Measurements from ENCODE around the gene CD160.
"Not testable (repeated sequence)": the region's sequence is repeated elsewhere in the genome, so short reads cannot be mapped to it uniquely, and the experiment has no call there.

Gene CD160

GRCh38 chr1:145758116-145758515 lies 38.8 kb downstream of the CD160 start:
- DNase-seq, result no peak

GRCh38 chr1:145758575-145758974 lies 39.3 kb downstream of the CD160 start:
- DNase-seq, result no peak

- no peak for DNase-seq
Measured at GRCh38 chr1:145759721-145760120, 40.4 kb downstream of the CD160 start.

GRCh38 chr1:145760395-145760949 lies 41.2 kb downstream of the CD160 start:
- not testable (repeated sequence) for DNase-seq

- DNase-seq, result not testable (repeated sequence)
Measured at GRCh38 chr1:145761498-145761897, 42.2 kb downstream of the CD160 start.

GRCh38 chr1:145762001-145762400 lies 42.7 kb downstream of the CD160 start:
- not testable (repeated sequence) for DNase-seq

GRCh38 chr1:145764231-145764940 lies 45.1 kb downstream of the CD160 start:
- not testable (repeated sequence) for DNase-seq

- not testable (repeated sequence) for DNase-seq
Measured at GRCh38 chr1:145765127-145765526, 45.8 kb downstream of the CD160 start.

GRCh38 chr1:145765585-145766360 lies 46.5 kb downstream of the CD160 start:
- DNase-seq, result not testable (repeated sequence)

- DNase-seq, result not testable (repeated sequence)
Measured at GRCh38 chr1:145766926-145767325, 47.6 kb downstream of the CD160 start.

- not testable (repeated sequence) for DNase-seq
Measured at GRCh38 chr1:145768004-145768403, 48.7 kb downstream of the CD160 start.

GRCh38 chr1:145771056-145771455 lies 51.8 kb downstream of the CD160 start:
- DNase-seq, result no peak

- no peak for DNase-seq
Measured at GRCh38 chr1:145773423-145773822, 54.1 kb downstream of the CD160 start.

GRCh38 chr1:145777357-145778145 lies 58.3 kb downstream of the CD160 start:
- DNase-seq, result no peak

GRCh38 chr1:145778146-145778540 lies 58.8 kb downstream of the CD160 start:
- DNase-seq, result no peak

GRCh38 chr1:145782272-145783099 lies 63.2 kb downstream of the CD160 start:
- DNase-seq, result no peak

GRCh38 chr1:145784409-145784808 lies 65.1 kb downstream of the CD160 start:
- no peak for DNase-seq

GRCh38 chr1:145785547-145785946 lies 66.2 kb downstream of the CD160 start:
- no peak for DNase-seq

- DNase-seq, result no peak
Measured at GRCh38 chr1:145786271-145786670, 67.0 kb downstream of the CD160 start.

- DNase-seq, result no peak
Measured at GRCh38 chr1:145788580-145788979, 69.3 kb downstream of the CD160 start.
